Smooth muscle cell (in vitro differentiated cells): ENCODE results near the gene NEGR1. TPM values are rescaled to one million over a fixed set of nuclear protein-coding genes. Genes with fewer than 3 reads are reported as not detected.

Experiments used
- DNase-seq: peaks from one replicate; lab custom pipeline; 2025; ENCODE audit not compliant: unreplicated experiment; lab: John Stamatoyannopoulos, UW
- H2AFZ ChIP-seq: fragments of 200-600 bp; sonication (generic); 2 replicates; pipeline ENCODE4 v1.6.0; 2016; ENCODE audit warnings: antibody characterized with exemption, low read depth, mild to moderate bottlenecking
- H3F3A ChIP-seq: fragments of 200-600 bp; sonication (generic); 2 replicates; pipeline ENCODE4 v1.6.0; 2017; ENCODE audit warnings: antibody characterized with exemption, low read depth
- H3K27ac ChIP-seq: fragments of 200-600 bp; sonication (generic); 2 replicates; pipeline ENCODE4 v1.5.1; 2016; ENCODE audit warnings: low read depth, mild to moderate bottlenecking
- H3K27me3 ChIP-seq: fragments of 200-600 bp; sonication (generic); 2 replicates; pipeline ENCODE4 v1.6.1; 2016; ENCODE audit warnings: low read depth, mild to moderate bottlenecking
- H3K36me3 ChIP-seq: fragments of 200-600 bp; sonication (generic); 2 replicates; pipeline ENCODE4 v1.5.1; 2016; ENCODE audit warnings: low read depth
- H3K4me1 ChIP-seq: fragments of 200-600 bp; sonication (generic); 2 replicates; pipeline ENCODE4 v1.5.1; 2016; ENCODE audit warnings: low read depth
- H3K4me2 ChIP-seq: fragments of 200-600 bp; sonication (generic); 2 replicates; pipeline ENCODE4 v1.6.0; 2016; ENCODE audit warnings: mild to moderate bottlenecking
- H3K4me3 ChIP-seq: fragments of 200-600 bp; sonication (generic); 2 replicates; pipeline ENCODE4 v1.5.1; 2016; ENCODE audit warnings: mild to moderate bottlenecking
- H3K79me2 ChIP-seq: fragments of 200-600 bp; sonication (generic); 2 replicates; pipeline ENCODE4 v1.6.0; 2016; ENCODE audit warnings: low read depth, mild to moderate bottlenecking
- H3K9ac ChIP-seq: fragments of 200-600 bp; sonication (generic); 2 replicates; pipeline ENCODE4 v1.6.0; 2016; ENCODE audit warnings: low read depth
- H3K9me3 ChIP-seq: fragments of 200-600 bp; sonication (generic); replicated peaks from 2 replicates; pipeline ENCODE4 v1.5.1; 2016; ENCODE audit warnings: low read depth
- H4K20me1 ChIP-seq: fragments of 200-600 bp; sonication (generic); 2 replicates; pipeline ENCODE4 v1.6.0; 2016; ENCODE audit warnings: low read depth
- WGBS: methylation state at CpG from one replicate; pipeline ENCODE4 v1.1.7; 2016; ENCODE audit warnings: low lambda C conversion rate; 5-methylcytosine and 5-hydroxymethylcytosine counted together
- polyA plus RNA-seq: library from polyadenylated mRNA; unstranded; fragments of >200 nt; fragmentation: Nextera tagmentation; extraction: Ambion mirVana; gene quantifications from 2 replicates; pipeline ENCODE4 v1.2.1, GENCODE V29; 2016
- total RNA-seq: library from RNA; depleted of rRNA; stranded (reverse); fragments of >200 nt; gene quantifications from 2 replicates; pipeline ENCODE4 v1.2.3, GENCODE V29; 2014
- TF ChIP-seq, protein P1 (sequence below): fragments of 200-600 bp; sonication (generic); IDR thresholded peaks from 2 replicates; pipeline ENCODE4 v1.5.1; 2017; ENCODE audit warnings: borderline replicate concordance, mild to moderate bottlenecking, antibody characterized with exemption; ENCODE audit not compliant: insufficient read depth, poor library complexity, severe bottlenecking

The NEGR1 gene
- total and polyA plus RNA-seq, 2 experiments from 2014 or later: 0.02 to 0.09 TPM

DNA sequence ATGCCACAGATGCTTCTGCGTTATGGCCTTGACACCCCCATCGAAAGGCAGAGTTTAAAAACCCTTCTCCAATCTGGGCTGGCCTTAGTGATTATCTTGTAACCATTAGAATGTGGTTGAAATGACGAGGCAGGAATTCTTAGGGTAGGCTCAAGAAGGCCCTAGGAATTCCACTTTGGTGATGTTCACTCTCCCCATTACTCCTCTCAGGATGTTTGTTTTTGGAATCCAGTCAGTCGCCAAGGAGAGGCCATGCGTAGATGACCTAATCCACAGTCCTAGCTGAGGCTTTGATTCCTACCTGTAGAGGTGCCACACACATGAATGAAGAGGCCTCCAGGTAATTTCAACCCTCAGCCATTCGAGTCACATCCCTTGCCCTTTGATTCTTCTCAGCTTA, 318.2 kb downstream of the NEGR1 start:
- 72% methylated on average over 6 of the region's 6 CpGs for WGBS
- Histone ChIP-seq H3K4me2 (no peak overlapping the region), H3K9ac (no peak overlapping the region), H2AFZ (no peak overlapping the region), H3K27ac (no peak overlapping the region), H3K4me3 (no peak overlapping the region), H3K27me3 (no peaks in the 10 kb centered on the region), H3K36me3 (no peaks in the 10 kb centered on the region), H3K9me3 (no peaks in the 10 kb centered on the region), H3K4me1 (no peaks in the 10 kb centered on the region), H4K20me1 (no peaks in the 10 kb centered on the region), H3K79me2 (no peaks in the 10 kb centered on the region), H3F3A (no peaks in the 10 kb centered on the region)
- no peak for DNase-seq
- TF ChIP-seq, protein P1, sequence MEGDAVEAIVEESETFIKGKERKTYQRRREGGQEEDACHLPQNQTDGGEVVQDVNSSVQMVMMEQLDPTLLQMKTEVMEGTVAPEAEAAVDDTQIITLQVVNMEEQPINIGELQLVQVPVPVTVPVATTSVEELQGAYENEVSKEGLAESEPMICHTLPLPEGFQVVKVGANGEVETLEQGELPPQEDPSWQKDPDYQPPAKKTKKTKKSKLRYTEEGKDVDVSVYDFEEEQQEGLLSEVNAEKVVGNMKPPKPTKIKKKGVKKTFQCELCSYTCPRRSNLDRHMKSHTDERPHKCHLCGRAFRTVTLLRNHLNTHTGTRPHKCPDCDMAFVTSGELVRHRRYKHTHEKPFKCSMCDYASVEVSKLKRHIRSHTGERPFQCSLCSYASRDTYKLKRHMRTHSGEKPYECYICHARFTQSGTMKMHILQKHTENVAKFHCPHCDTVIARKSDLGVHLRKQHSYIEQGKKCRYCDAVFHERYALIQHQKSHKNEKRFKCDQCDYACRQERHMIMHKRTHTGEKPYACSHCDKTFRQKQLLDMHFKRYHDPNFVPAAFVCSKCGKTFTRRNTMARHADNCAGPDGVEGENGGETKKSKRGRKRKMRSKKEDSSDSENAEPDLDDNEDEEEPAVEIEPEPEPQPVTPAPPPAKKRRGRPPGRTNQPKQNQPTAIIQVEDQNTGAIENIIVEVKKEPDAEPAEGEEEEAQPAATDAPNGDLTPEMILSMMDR: no peak

DNA sequence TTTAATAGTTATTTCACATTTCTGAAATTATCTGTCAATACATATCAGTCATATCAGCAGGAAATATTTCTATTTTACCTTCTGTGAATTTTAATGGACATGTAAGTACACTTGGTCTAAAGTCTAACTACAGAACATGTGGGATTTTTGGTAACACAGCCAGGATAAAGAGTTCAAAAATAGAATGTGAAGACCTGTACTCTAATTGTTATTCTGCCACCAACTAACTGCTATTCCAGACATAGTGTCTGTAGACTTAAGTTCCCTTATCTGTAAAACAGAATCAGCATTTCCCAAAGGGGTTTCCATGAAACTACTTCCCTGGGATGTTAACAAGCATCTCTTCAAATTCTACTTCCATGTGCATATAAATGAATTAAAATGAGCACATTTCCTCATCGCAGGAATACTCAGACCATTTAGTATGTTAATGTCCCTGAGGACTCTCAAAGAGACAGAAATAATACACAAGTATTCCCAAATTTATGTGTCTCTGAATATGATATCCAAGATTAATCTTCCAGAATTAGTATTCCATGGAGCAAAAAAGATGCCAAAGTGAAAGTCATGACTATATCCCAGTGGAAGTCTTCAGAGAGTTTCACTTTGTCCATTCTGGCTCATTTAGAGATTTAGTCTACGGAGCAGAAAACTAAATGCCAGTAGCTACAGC, 325.6 kb downstream of the NEGR1 start:
- no peaks in the 10 kb centered on the region for H3K9me3 ChIP-seq
- H3K9ac ChIP-seq: no peak overlapping the region
- no peak for DNase-seq
- H2AFZ ChIP-seq: no peak overlapping the region
- 91% methylated on average over 2 of the region's 2 CpGs for WGBS
- TF ChIP-seq, protein P1: no peak
- H3K4me3 ChIP-seq: no peak overlapping the region
- H4K20me1 ChIP-seq: no peaks in the 10 kb centered on the region
- H3K36me3 ChIP-seq: no peaks in the 10 kb centered on the region
- H3K4me1 ChIP-seq: no peaks in the 10 kb centered on the region
- no peaks in the 10 kb centered on the region for H3F3A ChIP-seq
- no peak overlapping the region for H3K4me2 ChIP-seq
- H3K27ac ChIP-seq: no peak overlapping the region
- H3K27me3 ChIP-seq: no peaks in the 10 kb centered on the region
- no peaks in the 10 kb centered on the region for H3K79me2 ChIP-seq

DNA sequence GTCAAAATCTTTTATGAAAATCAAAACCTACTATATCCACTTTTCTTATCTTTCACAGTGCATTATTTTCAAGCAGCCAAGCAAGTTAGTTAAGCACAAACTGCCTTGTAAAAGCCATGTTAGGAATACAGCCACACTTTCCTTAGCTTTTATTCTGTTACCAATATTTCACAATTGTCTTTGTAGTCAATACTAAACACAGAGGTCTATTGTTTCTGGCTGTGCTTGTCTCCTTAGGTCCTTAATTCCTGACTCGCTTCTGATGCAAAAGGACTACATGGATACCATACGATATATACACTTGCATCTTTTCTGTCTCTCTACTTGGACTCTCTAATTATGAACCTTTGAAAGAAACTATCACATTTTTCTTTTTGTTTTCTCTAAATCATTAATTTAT, 331.8 kb downstream of the NEGR1 start:
- TF ChIP-seq, protein P1: no peak

DNA sequence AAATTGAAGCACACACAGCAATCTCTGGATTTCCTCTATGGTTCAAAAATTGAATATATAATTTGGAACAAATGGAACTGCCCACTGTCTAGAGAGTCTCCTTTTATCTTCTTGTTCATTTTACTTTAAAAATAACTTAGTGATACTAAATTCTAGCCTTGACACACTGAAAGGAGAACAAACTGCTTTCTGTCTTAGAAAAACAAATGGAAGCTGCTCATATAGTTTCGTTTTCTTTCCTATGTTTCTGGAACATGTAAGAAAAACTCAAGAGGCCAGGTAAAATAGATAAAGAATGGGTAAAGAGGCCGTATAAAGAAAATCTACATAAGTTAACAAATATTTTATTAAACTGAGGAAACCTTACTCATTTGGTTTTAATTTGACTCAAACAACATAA, 332.7 kb downstream of the NEGR1 start:
- Histone ChIP-seq H3K4me3 (no peak overlapping the region), H3K79me2 (no peaks in the 10 kb centered on the region), H3K9ac (no peak overlapping the region), H3K27me3 (no peaks in the 10 kb centered on the region), H3F3A (no peaks in the 10 kb centered on the region), H3K27ac (no peak overlapping the region), H3K4me1 (no peaks in the 10 kb centered on the region), H4K20me1 (no peaks in the 10 kb centered on the region), H3K9me3 (no peaks in the 10 kb centered on the region), H3K36me3 (no peaks in the 10 kb centered on the region), H2AFZ (no peak overlapping the region), H3K4me2 (no peak overlapping the region)
- 86% methylated on average over 2 of the region's 2 CpGs for WGBS
- TF ChIP-seq, protein P1: no peak
- DNase-seq: no peak

More for the DNA sequence above, 331.8 kb downstream of the NEGR1 start:
- H3K9me3 ChIP-seq: no peaks in the 10 kb centered on the region
- H3K79me2 ChIP-seq: no peaks in the 10 kb centered on the region
- no peaks in the 10 kb centered on the region for H3K27me3 ChIP-seq
- H3K4me1 ChIP-seq: no peaks in the 10 kb centered on the region
- H3F3A ChIP-seq: no peaks in the 10 kb centered on the region
- no peaks in the 10 kb centered on the region for H3K36me3 ChIP-seq
- WGBS: 83% methylated on average over 2 of the region's 2 CpGs
- DNase-seq: no peak
- no peak overlapping the region for H2AFZ ChIP-seq
- H4K20me1 ChIP-seq: no peaks in the 10 kb centered on the region
- no peak overlapping the region for H3K4me3 ChIP-seq
- no peak overlapping the region for H3K4me2 ChIP-seq
- no peak overlapping the region for H3K27ac ChIP-seq
- no peak overlapping the region for H3K9ac ChIP-seq
